Measurements from ENCODE around the gene ANKRD35. TPM values are rescaled to one million over a fixed set of nuclear protein-coding genes. Genes with fewer than 3 reads are reported as not detected.

ANKRD35 gene
- total RNA-seq, 1 experiment from 2014 or later: not detected

GRCh38 chr1:145877923-145878486 is 7.7 kb downstream of the ANKRD35 start:
- H3K27ac ChIP-seq (ENCODE audit: low read length): no peak overlapping the region
- H3K27me3 ChIP-seq (ENCODE audit: control insufficient read depth, insufficient read depth, low read length): no peaks in the 10 kb centered on the region
- BruUV-seq (replicated peaks): no TSS peak
- no peaks in the 10 kb centered on the region for H3K4me1 ChIP-seq (ENCODE audit: control insufficient read depth, insufficient read depth, low read length)
- TF ChIP-seq CTCF (IDR thresholded peaks at IDR 0.05) (no peak), REST (IDR thresholded peaks at IDR 0.05; ENCODE audit: insufficient read depth in 1 of 2, low read depth in 2 of 2, low read length in 1 of 2) (no peak), TCF7L2 (IDR thresholded peaks at IDR 0.05; ENCODE audit: low read depth, low read length) (no peak), SIN3A (IDR thresholded peaks at IDR 0.05; ENCODE audit: borderline replicate concordance, insufficient read depth, low read depth, low read length) (no peak), POLR2AphosphoS5 (IDR thresholded peaks at IDR 0.05; ENCODE audit: low read depth, low read length) (no peak)
- intact Hi-C loops (cut with micrococcal nuclease; ENCODE audit: unreplicated experiment) (no loop called here), in situ Hi-C loops (cut with HindIII; ENCODE audit: low pct_unique_long_range_greater_than_20kb, low sequenced_read_pairs) (no loop called here)
- no peaks in the 10 kb centered on the region for H3K36me3 ChIP-seq (ENCODE audit: control insufficient read depth, insufficient read depth, low read length)
- H3K9me3 ChIP-seq (ENCODE audit: control insufficient read depth, insufficient read depth, low read depth, low read length): no peaks in the 10 kb centered on the region
- ATAC-seq (no peak), DNase-seq (ENCODE audit: low read depth, low spot score) (no peak)
- ChIA-PET CTCF (no interaction called here), POLR2A (interaction anchor here (1.1 kb wide), 1 partner anchor 14 kb away, joined by 3 read pairs; no protein-coding TSS in a partner anchor)
- no peak overlapping the region for H3K4me3 ChIP-seq (ENCODE audit: low read depth in 2 of 2, low read length in 2 of 2)

- BruUV-seq (replicated peaks): no TSS peak
- DNase-seq (ENCODE audit: low read depth, low spot score): no peak
These were observed 11.0 kb downstream of the ANKRD35 start for GRCh38 chr1:145874646-145875045.

More at GRCh38 chr1:145874646-145875045, 11.0 kb downstream of the ANKRD35 start:
- Histone ChIP-seq H3K4me3 (ENCODE audit: low read depth in 2 of 2, low read length in 2 of 2) (no peak overlapping the region), H3K27me3 (ENCODE audit: control insufficient read depth, insufficient read depth, low read length) (no peaks in the 10 kb centered on the region), H3K9me3 (ENCODE audit: control insufficient read depth, insufficient read depth, low read depth, low read length) (no peaks in the 10 kb centered on the region), H3K4me1 (ENCODE audit: control insufficient read depth, insufficient read depth, low read length) (no peaks in the 10 kb centered on the region), H3K27ac (ENCODE audit: low read length) (no peak overlapping the region), H3K36me3 (ENCODE audit: control insufficient read depth, insufficient read depth, low read length) (no peaks in the 10 kb centered on the region)
- in situ Hi-C loops (cut with HindIII; ENCODE audit: low pct_unique_long_range_greater_than_20kb, low sequenced_read_pairs): no loop called here
- CTCF ChIA-PET: no interaction called here
- POLR2A ChIA-PET: no interaction called here
- TF ChIP-seq POLR2AphosphoS5 (IDR thresholded peaks at IDR 0.05; ENCODE audit: low read depth, low read length) (no peak), CTCF (IDR thresholded peaks at IDR 0.05) (no peak), TCF7L2 (IDR thresholded peaks at IDR 0.05; ENCODE audit: low read depth, low read length) (no peak), SIN3A (IDR thresholded peaks at IDR 0.05; ENCODE audit: borderline replicate concordance, insufficient read depth, low read depth, low read length) (no peak), REST (IDR thresholded peaks at IDR 0.05; ENCODE audit: insufficient read depth in 1 of 2, low read depth in 2 of 2, low read length in 1 of 2) (no peak)
- no peak for ATAC-seq
- intact Hi-C loops (cut with micrococcal nuclease; ENCODE audit: unreplicated experiment): no loop called here

All from Panc1 (cell line).